Medulla oblongata (tissue), 1 donor: Measurements from ENCODE around the gene THEMIS2.
A peak's percentile ranks its signal among the peaks of the same experiment; 100 is the strongest.
"Not testable (repeated sequence)": the region's sequence is repeated elsewhere in the genome, so short reads cannot be mapped to it uniquely, and the experiment has no call there.

Experiments
- DNase-seq: peaks from one replicate; pipeline ENCODE4 v3.0.0-alpha.2; 2015; ENCODE audit errors: extremely low spot score

THEMIS2 gene

GRCh38 chr1:27872059-27872801, at the start of gene THEMIS2:
THEMIS2 (plus strand) TSS chr1:27872544; CDS start chr1:27872572, 28 bp downstream.
- DNase-seq = peak; percentile 58

GRCh38 chr1:27823784-27824183, 48.6 kb upstream of the THEMIS2 start:
- DNase-seq = no peak

- DNase-seq = no peak
These were observed 47.9 kb upstream of the THEMIS2 start for GRCh38 chr1:27824411-27824810.

- not testable (repeated sequence) for DNase-seq
These were observed 42.9 kb upstream of the THEMIS2 start for GRCh38 chr1:27829339-27829960.

- peak; percentile 98 for DNase-seq
These were observed 41.5 kb upstream of the THEMIS2 start, which contains the start of gene PPP1R8 for GRCh38 chr1:27830621-27831440. PPP1R8 (plus strand) TSS chr1:27830782; CDS start chr1:27830836, 54 bp downstream.

- DNase-seq = no peak
These were observed 40.6 kb upstream of the THEMIS2 start for GRCh38 chr1:27831568-27832410.

GRCh38 chr1:27832762-27833161, 39.6 kb upstream of the THEMIS2 start:
- no peak for DNase-seq

- no peak for DNase-seq
These were observed 38.9 kb upstream of the THEMIS2 start for GRCh38 chr1:27833470-27833869.

- DNase-seq = no peak
These were observed 37.3 kb upstream of the THEMIS2 start for GRCh38 chr1:27835046-27835445.

- no peak for DNase-seq
These were observed 36.8 kb upstream of the THEMIS2 start for GRCh38 chr1:27835501-27835900.

GRCh38 chr1:27849951-27850350, 22.4 kb upstream of the THEMIS2 start:
- no peak for DNase-seq

- no peak for DNase-seq
These were observed 17.3 kb upstream of the THEMIS2 start for GRCh38 chr1:27855085-27855484.

- no peak for DNase-seq
These were observed 15.6 kb upstream of the THEMIS2 start for GRCh38 chr1:27856561-27857343.

- not testable (repeated sequence) for DNase-seq
These were observed 14.8 kb upstream of the THEMIS2 start for GRCh38 chr1:27857552-27857951.

- DNase-seq = peak; percentile 92
These were observed 14.0 kb upstream of the THEMIS2 start for GRCh38 chr1:27858072-27858948.

- DNase-seq = no peak
These were observed 13.3 kb upstream of the THEMIS2 start for GRCh38 chr1:27858949-27859576.

GRCh38 chr1:27861436-27861835, 10.9 kb upstream of the THEMIS2 start:
- DNase-seq = no peak

GRCh38 chr1:27862004-27862403, 10.3 kb upstream of the THEMIS2 start:
- no peak for DNase-seq
